DOHH2 (cell line): Measurements from ENCODE around the gene DTYMK.

ENCODE experiments used
- EZH2phosphoT487 ChIP-seq: fragments of 200-600 bp; sonication (generic); IDR thresholded peaks from 2 replicates; pipeline ENCODE4 v1.6.1; 2017; ENCODE audit warnings: borderline replicate concordance, mild to moderate bottlenecking, antibody characterized with exemption, low read length, moderate library complexity, mixed read lengths
- TF ChIP-seq, protein P1 (sequence below): fragments of 200-600 bp; sonication (generic); IDR thresholded peaks from one replicate; pipeline ENCODE4 v1.5.1; 2014; ENCODE audit warnings: antibody characterized with exemption, mild to moderate bottlenecking, low read depth, low read length; ENCODE audit not compliant: poor library complexity, severe bottlenecking

DNA sequence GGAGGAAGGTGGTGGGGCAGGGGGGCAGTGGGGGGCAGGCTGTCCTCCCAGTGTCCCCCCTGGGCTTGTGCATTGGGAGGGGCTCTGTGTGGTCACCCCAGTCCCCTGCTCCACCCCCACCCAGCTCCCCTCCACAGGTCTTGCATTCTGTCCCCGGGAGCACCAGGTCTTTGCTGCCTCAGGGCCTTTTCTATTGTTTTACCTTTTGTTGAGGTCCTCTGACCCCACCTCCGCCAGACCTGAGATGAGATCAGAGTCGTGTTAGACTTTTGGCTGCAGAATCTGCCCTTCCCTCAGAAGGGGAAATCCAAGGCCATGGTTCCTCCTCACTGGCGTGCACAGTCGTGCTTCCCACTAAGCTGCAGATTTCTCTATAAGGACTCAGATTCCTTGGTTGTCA lies 28.3 kb downstream of the DTYMK start:
- TF ChIP-seq, protein P1, sequence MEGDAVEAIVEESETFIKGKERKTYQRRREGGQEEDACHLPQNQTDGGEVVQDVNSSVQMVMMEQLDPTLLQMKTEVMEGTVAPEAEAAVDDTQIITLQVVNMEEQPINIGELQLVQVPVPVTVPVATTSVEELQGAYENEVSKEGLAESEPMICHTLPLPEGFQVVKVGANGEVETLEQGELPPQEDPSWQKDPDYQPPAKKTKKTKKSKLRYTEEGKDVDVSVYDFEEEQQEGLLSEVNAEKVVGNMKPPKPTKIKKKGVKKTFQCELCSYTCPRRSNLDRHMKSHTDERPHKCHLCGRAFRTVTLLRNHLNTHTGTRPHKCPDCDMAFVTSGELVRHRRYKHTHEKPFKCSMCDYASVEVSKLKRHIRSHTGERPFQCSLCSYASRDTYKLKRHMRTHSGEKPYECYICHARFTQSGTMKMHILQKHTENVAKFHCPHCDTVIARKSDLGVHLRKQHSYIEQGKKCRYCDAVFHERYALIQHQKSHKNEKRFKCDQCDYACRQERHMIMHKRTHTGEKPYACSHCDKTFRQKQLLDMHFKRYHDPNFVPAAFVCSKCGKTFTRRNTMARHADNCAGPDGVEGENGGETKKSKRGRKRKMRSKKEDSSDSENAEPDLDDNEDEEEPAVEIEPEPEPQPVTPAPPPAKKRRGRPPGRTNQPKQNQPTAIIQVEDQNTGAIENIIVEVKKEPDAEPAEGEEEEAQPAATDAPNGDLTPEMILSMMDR = no peak
- no peak for TF ChIP-seq EZH2phosphoT487
